RPMI8226 (cell line): Measurements from ENCODE around the gene NRTN.
"Not testable (repeated sequence)": the region's sequence is repeated elsewhere in the genome, so short reads cannot be mapped to it uniquely, and the experiment has no call there.

ENCODE experiments used
- DNase-seq: peaks from one replicate; pipeline ENCODE4 v3.0.0-alpha.2; 2015

NRTN gene

GRCh38 chr19:5839065-5840017, 34.5 kb downstream of the NRTN start, which contains the start of gene FUT6:
Gene FUT6 (minus strand): TSS chr19:5839702. CDS start chr19:5832567, 7,135 bp downstream.
- no peak for DNase-seq

DNA sequence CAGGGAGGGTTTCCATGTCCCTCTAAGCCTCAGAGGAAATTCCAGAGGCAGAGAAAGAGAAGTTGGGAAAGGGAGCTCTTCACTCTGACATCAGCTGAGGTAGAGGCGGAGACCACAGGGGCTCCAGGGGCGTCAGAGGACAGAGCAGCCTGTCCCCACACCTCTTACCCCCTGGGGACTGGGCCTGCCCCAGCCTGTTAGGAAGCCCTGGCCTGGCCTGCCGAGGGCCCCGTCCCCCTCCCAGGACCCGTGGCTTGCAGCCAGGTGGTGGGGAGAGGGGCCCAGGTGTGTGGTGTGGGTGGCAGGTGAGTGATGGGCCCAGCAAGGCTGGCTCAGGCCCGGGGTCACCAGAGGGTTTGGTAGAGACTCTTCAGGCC, 36.9 kb downstream of the NRTN start:
- DNase-seq = not testable (repeated sequence)

GRCh38 chr19:5843295-5843927, 38.5 kb downstream of the NRTN start:
- no peak for DNase-seq

DNA sequence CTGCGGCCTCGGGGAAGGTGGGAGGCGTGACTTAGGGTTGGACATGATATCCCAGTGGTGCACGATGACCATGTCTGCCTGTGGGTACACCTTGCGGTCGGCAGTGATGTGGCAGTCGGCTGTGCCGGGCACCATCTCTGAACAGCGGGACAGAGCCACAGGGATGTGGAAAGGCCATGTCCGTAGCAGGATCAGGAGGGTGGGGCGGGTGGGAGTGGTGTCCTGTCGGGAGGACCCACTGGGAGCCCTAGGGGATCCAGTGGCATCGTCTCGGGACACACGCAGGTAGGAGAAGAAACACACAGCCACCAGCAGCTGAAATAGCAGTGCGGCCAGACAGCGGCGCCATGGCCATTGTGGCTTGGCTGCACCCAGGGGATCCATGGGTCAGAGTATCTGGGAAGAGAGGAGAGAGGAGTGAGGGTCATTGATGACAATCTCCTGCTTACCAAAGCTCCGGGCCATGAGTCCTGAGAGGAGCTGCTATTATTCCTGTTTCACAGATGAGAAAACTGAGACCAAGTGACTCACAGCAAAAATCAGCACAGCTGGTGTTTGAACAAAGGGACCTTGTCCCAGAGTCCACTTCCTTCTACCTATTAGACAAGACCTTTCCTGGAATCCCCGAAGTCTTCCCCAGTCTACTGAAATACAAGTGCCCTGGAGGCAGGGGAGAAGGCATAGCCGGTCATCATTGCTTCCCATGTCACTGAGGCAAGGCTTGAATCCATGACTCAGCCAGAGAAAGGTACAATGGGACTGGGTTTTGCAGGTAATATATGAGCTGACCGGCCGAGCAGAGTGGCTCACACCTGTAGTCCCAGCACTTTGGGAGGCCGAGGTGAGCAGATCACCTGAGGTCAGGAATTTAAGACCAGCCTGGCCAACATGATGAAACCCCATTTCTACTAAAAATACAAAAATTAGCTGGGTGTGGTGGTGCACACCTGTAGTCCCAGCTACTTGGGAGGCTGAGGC, 39.9 kb downstream of the NRTN start:
- no peak for DNase-seq

- DNase-seq = not testable (repeated sequence)
These were observed 43.0 kb downstream of the NRTN start for GRCh38 chr19:5847846-5848245.

- not testable (repeated sequence) for DNase-seq
These were observed 43.8 kb downstream of the NRTN start for GRCh38 chr19:5848621-5849020.

DNA sequence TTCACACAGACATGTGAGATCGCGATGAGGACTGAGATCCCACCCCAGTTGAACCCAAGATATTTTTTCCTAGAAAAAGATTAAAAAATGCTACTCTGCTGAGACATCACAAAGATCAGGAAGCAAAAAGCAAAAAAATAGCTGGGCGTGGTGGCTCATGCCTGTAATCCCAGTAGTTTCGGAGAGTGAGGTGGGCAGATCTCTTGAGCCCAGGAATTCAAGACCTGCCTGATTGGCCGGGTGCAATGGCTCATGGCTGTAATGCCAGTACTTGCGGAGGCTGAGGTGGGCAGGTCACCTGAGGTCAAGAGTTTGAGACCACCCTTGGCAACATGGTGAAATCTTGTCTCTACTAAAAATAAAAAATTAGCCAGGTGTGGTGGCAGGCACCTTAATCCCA, 45.3 kb downstream of the NRTN start:
- DNase-seq = no peak

GRCh38 chr19:5850743-5851293, 46.0 kb downstream of the NRTN start:
- no peak for DNase-seq

DNA sequence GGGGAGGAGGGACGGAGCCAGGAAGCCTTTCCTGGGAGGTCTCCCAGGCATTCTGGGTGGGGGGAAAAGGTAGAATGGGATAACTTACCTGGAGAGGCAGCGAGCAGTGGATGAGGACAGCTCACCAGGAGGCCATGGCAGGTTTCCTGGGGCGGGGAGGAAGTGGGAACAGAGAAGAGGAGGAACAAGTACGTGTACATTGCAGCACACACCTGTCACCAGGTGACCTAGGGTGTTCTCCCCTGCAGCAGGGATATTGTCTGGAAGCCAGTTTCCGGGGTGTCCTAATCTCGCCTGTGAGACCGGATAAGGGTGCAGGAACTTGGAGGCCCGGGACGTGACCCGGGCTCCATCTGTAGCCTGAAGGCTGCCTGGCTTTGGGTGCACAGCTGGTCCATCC, 46.4 kb downstream of the NRTN start, which contains the start of gene FUT3:
FUT3 (minus strand) TSS at position 148 of the 400 bp plus-strand sequence.
- no peak for DNase-seq

- DNase-seq = not testable (repeated sequence)
These were observed 49.3 kb downstream of the NRTN start for GRCh38 chr19:5854121-5854520.

- DNase-seq = not testable (repeated sequence)
These were observed 50.3 kb downstream of the NRTN start for GRCh38 chr19:5855151-5855550.

DNA sequence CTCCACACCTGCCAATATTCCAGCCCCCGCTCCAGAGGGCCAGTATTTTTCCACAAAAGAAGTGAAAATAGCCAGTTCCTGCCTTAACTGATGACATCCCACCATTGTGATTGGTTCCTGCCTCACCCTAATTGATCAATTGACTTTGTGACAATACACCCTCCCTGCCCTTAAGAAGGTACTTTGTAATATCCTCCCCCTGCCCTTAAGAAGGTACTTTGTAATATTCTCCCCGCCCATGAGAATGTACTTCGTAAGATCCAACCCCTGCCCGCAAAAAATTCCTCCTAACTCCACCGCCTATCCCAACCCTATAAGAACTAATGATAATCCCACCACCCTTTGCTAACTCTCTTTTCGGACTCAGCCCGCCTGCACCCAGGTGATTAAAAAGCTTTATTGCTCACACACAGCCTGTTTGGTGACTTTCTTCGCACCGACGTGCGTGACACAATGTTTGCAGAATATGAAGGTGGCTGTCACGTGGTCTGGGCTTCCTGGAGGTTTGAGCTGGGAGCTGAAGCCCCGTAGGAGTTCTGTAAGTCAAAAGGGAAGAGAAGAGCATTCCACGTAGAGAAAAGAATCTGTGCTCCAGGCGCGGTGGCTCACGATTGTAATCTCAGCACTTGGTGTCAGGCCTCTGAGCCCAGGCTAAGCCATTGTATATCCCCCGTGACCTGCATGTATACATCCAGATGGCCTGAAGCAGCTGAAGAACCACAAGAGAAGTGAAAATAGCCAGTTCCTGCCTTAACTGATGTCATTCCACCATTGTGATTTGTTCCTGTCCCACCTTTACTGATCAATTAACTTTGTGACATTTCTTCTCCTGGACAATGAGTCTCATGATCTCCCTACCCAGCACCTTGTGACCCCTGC, 52.6 kb downstream of the NRTN start:
- DNase-seq = no peak

DNA sequence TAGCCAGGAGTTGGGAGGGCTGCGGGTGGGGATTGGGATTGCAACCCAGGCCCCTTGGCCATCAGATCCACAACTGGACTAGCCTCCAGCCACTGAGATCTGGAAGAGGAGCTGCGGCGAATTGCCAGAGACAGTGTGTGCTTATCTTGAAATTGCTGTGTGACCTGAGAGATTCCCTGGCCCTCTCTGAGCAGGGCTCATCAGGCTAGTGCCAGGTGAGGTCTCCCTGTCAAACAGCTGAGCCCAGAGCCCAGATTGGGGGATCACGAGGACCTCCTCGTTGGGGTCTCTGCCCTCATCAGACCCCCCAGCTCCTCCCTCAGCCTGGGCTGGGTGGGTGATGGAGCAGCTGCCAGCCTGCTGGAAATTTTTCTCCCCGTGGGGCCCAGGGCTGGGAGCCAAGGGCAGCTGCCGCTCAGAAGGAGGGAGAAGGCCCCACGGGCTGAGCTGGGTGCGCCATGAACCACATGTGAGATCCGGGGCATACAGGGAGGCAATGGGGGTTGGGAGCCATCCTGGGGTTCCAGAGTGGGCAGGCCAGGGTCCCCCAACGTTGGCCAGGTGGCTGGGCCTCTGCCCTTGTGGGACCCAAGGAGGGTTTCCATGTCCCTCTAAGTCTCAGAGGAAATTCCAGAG, 58.3 kb downstream of the NRTN start:
- DNase-seq = no peak

- DNase-seq = no peak
These were observed 59.3 kb downstream of the NRTN start for GRCh38 chr19:5864013-5864720.

GRCh38 chr19:5864725-5865486, 60.0 kb downstream of the NRTN start:
- DNase-seq = no peak

DNA sequence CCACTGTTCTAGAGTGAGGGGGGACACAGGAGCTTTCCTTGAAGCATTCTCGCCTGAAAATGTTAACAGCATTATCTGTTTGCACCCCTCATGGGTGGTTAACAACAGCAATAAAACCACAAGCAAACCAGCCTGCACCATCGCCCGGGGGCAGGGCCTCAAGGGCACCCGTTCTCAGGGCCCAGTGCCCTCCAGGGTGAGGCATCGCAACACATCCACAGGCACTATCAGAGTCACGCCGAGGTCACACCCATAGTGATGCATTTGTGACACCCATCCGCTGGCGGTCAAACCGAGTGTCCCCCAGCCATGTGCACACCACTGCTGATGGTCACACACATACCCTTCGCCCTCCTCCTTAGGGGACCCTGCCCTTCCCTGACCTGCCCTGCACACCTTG, 60.9 kb downstream of the NRTN start:
- DNase-seq = no peak

GRCh38 chr19:5867201-5868136, 62.6 kb downstream of the NRTN start:
- DNase-seq = no peak

GRCh38 chr19:5870986-5871394, 66.1 kb downstream of the NRTN start:
- DNase-seq = no peak
